Measurements from ENCODE around the gene ANK3. TPM values are rescaled to one million over a fixed set of nuclear protein-coding genes. Genes with fewer than 3 reads are reported as not detected.

ANK3 gene
- total and polyA plus RNA-seq, 2 experiments from 2014 or later, result 26.2 to 49.0 TPM

GRCh38 chr10:60428387-60428737 lies 38.7 kb upstream of the ANK3 start:
- Histone ChIP-seq H3K9me2 (replicated peaks; ENCODE audit: insufficient read depth) (no peaks in the 10 kb centered on the region), H3K4me1 (ENCODE audit: insufficient read depth) (no peaks in the 10 kb centered on the region), H3K27me3 (no peaks in the 10 kb centered on the region), H3K27ac (peak overlapping the region; percentile 7), H3K79me2 (no peaks in the 10 kb centered on the region), H2AFZ (no peak overlapping the region), H3K9me3 (ENCODE audit: low read depth) (no peaks in the 10 kb centered on the region), H3K4me2 (no peak overlapping the region), H4K20me1 (ENCODE audit: insufficient read depth, poor library complexity, severe bottlenecking) (no peaks in the 10 kb centered on the region), H3K4me3 (no peak overlapping the region), H3K36me3 (replicated peaks; ENCODE audit: insufficient read depth, low read depth) (no peaks in the 10 kb centered on the region)
- no peak for DNase-seq (ENCODE audit: low spot score)
- TF ChIP-seq EZH2phosphoT487 (IDR thresholded peaks at IDR 0.05; ENCODE audit: low read depth, severe bottlenecking, unreplicated experiment) (no peak), EZH2 (IDR thresholded peaks at IDR 0.05; ENCODE audit: borderline replicate concordance) (no peak), CTCF (IDR thresholded peaks at IDR 0.05; ENCODE audit: poor library complexity) (no peak)
- WGBS (ENCODE audit: low lambda C conversion rate, missing lambda C conversion rate), result 76% methylated on average over 3 of the region's 3 CpGs

- no peak for DNase-seq (ENCODE audit: low spot score)
- H3K9me3 ChIP-seq (ENCODE audit: low read depth), result no peaks in the 10 kb centered on the region
- H3K9me2 ChIP-seq (replicated peaks; ENCODE audit: insufficient read depth), result no peaks in the 10 kb centered on the region
- H3K36me3 ChIP-seq (replicated peaks; ENCODE audit: insufficient read depth, low read depth), result no peaks in the 10 kb centered on the region
- H3K4me3 ChIP-seq, result no peak overlapping the region
- TF ChIP-seq EZH2 (IDR thresholded peaks at IDR 0.05; ENCODE audit: borderline replicate concordance) (no peak), CTCF (IDR thresholded peaks at IDR 0.05; ENCODE audit: poor library complexity) (no peak), EZH2phosphoT487 (IDR thresholded peaks at IDR 0.05; ENCODE audit: low read depth, severe bottlenecking, unreplicated experiment) (no peak)
- H3K4me2 ChIP-seq, result no peak overlapping the region
- H4K20me1 ChIP-seq (ENCODE audit: insufficient read depth, poor library complexity, severe bottlenecking), result no peaks in the 10 kb centered on the region
- 89% methylated on average over 3 of the region's 3 CpGs for WGBS (ENCODE audit: low lambda C conversion rate, missing lambda C conversion rate)
- H3K27ac ChIP-seq, result no peak overlapping the region
- no peaks in the 10 kb centered on the region for H3K79me2 ChIP-seq
- H2AFZ ChIP-seq, result no peak overlapping the region
- no peaks in the 10 kb centered on the region for H3K4me1 ChIP-seq (ENCODE audit: insufficient read depth)
- no peaks in the 10 kb centered on the region for H3K27me3 ChIP-seq
Measured at GRCh38 chr10:60427709-60428386, 38.2 kb upstream of the ANK3 start.

GRCh38 chr10:60427148-60427547 lies 37.5 kb upstream of the ANK3 start:
- no peaks in the 10 kb centered on the region for H3K4me1 ChIP-seq (ENCODE audit: insufficient read depth)
- no peak overlapping the region for H3K4me3 ChIP-seq
- no peak overlapping the region for H3K27ac ChIP-seq
- H3K9me2 ChIP-seq (replicated peaks; ENCODE audit: insufficient read depth), result no peaks in the 10 kb centered on the region
- WGBS (ENCODE audit: low lambda C conversion rate, missing lambda C conversion rate), result 92% methylated on average over 1 of the region's 1 CpG
- H2AFZ ChIP-seq, result no peak overlapping the region
- H3K27me3 ChIP-seq, result no peaks in the 10 kb centered on the region
- no peak overlapping the region for H3K4me2 ChIP-seq
- H4K20me1 ChIP-seq (ENCODE audit: insufficient read depth, poor library complexity, severe bottlenecking), result no peaks in the 10 kb centered on the region
- no peaks in the 10 kb centered on the region for H3K9me3 ChIP-seq (ENCODE audit: low read depth)
- TF ChIP-seq EZH2 (IDR thresholded peaks at IDR 0.05; ENCODE audit: borderline replicate concordance) (no peak), CTCF (IDR thresholded peaks at IDR 0.05; ENCODE audit: poor library complexity) (no peak), EZH2phosphoT487 (IDR thresholded peaks at IDR 0.05; ENCODE audit: low read depth, severe bottlenecking, unreplicated experiment) (no peak)
- no peaks in the 10 kb centered on the region for H3K36me3 ChIP-seq (replicated peaks; ENCODE audit: insufficient read depth, low read depth)
- H3K79me2 ChIP-seq, result no peaks in the 10 kb centered on the region
- no peak for DNase-seq (ENCODE audit: low spot score)
